Fibroblast of mammary gland (primary cell): ENCODE measurements around the gene ILF2.
"Not testable (repeated sequence)": the region's sequence is repeated elsewhere in the genome, so short reads cannot be mapped to it uniquely, and the experiment has no call there.

Source experiments
- DNase-seq: peaks from one replicate; pipeline ENCODE4 v3.0.0-alpha.2; 2010; ENCODE audit warnings: low read depth
- H3K4me3 ChIP-seq: 2 replicates; pipeline ENCODE4 v1.5.1; 2011; ENCODE audit warnings: low read depth, mild to moderate bottlenecking, low read length, moderate library complexity; ENCODE audit not compliant: control insufficient read depth
- CTCF ChIP-seq: conservative IDR thresholded peaks from 2 replicates; pipeline ENCODE4 v1.5.1; 2011; ENCODE audit warnings: low read depth, low read length, inconsistent platforms; ENCODE audit not compliant: control insufficient read depth, insufficient read depth

Gene ILF2

GRCh38 chr1:153642161-153642560 lies 28.6 kb downstream of the ILF2 start:
- DNase-seq = no peak
- no peak for TF ChIP-seq CTCF
- no peak overlapping the region for H3K4me3 ChIP-seq

GRCh38 chr1:153640861-153641260 lies 29.9 kb downstream of the ILF2 start:
- TF ChIP-seq CTCF = no peak

GRCh38 chr1:153640213-153640612 lies 30.6 kb downstream of the ILF2 start:
- not testable (repeated sequence) for H3K4me3 ChIP-seq, DNase-seq

More at GRCh38 chr1:153640861-153641260, 29.9 kb downstream of the ILF2 start:
- H3K4me3 ChIP-seq = no peak overlapping the region
- DNase-seq = no peak

GRCh38 chr1:153639280-153639679 lies 31.5 kb downstream of the ILF2 start:
- no peak overlapping the region for H3K4me3 ChIP-seq
- no peak for DNase-seq
- TF ChIP-seq CTCF = no peak

GRCh38 chr1:153638261-153638660 lies 32.5 kb downstream of the ILF2 start:
- H3K4me3 ChIP-seq = no peak overlapping the region
- no peak for DNase-seq
- no peak for TF ChIP-seq CTCF

GRCh38 chr1:153636312-153636711 lies 34.5 kb downstream of the ILF2 start:
- no peak for TF ChIP-seq CTCF
- H3K4me3 ChIP-seq = no peak overlapping the region
- DNase-seq = no peak

GRCh38 chr1:153635872-153636271 lies 34.9 kb downstream of the ILF2 start:
- DNase-seq = no peak
- TF ChIP-seq CTCF = no peak
- peak overlapping the region; percentile 99 for H3K4me3 ChIP-seq
